Measurements from ENCODE around the gene LRTM2. TPM values are rescaled to one million over a fixed set of nuclear protein-coding genes. Genes with fewer than 3 reads are reported as not detected.

Gene LRTM2
- total and polyA plus RNA-seq, 2 of the 4 experiments (the other 2 are of a cell fraction) = not detected

DNA sequence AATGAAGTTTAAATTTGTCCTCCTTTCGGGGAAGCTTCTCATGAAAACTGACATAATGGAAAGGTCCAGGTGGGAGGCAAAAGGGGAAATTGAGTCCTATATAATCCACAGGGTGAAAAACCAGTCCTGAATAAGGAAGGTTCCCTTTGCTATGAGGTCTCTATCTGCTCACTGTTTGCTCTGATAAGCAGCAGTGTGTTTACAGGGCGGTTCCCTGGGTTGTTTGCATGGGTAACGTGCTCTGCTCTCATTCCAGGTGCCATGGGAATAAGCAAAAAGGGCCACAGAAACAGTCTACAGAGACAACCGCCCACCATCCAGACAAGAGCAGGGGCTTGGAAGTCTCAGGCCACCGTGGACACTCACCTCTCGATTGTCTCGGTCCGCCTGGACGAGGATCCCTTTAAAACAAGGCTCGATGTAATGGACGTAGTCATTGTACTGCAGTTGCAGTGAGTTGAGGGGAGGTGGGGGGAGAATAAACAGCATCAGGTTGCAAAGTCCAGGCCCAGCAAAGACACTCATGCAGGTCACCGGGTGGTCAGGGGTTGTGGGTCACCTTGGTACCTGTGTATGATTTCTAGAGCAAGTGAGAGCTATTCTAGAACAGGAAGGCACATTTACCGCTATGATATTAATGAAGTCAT, 65.4 kb downstream of the LRTM2 start:
- in situ Hi-C loops (cut with MboI; ENCODE audit: low sequenced_read_pairs) (no loop called here), intact Hi-C loops (cut with micrococcal nuclease) (no loop called here), dilution Hi-C loops (cut with HindIII; ENCODE audit: low sequenced_read_pairs, unreplicated experiment) (no loop called here)
- ChIA-PET CTCF (no interaction called here), POLR2A (ENCODE audit: unreplicated experiment) (no interaction called here)
- Histone ChIP-seq H2BK15ac (ENCODE audit: low read depth, low read length) (no peak overlapping the region), H3K4ac (ENCODE audit: low read depth, low read length) (no peak overlapping the region), H4K91ac (ENCODE audit: insufficient read depth, low read depth, low read length) (no peak overlapping the region), H3K4me3 (ENCODE audit: insufficient read depth, low read depth, low read length) (no peak overlapping the region), H3K4me2 (ENCODE audit: low read depth, low read length) (no peak overlapping the region), H3K27me3 (ENCODE audit: control insufficient read depth, insufficient read depth, low read length) (peaks cover 56% of the 10 kb centered on the region), H2BK5ac (ENCODE audit: low read depth, low read length, poor library complexity, severe bottlenecking) (no peak overlapping the region), H4K20me1 (ENCODE audit: insufficient read depth, low read length) (no peaks in the 10 kb centered on the region), H3K23ac (ENCODE audit: low read depth, low read length) (no peak overlapping the region), H4K5ac (ENCODE audit: low read depth, low read length) (no peak overlapping the region), H3K14ac (replicated peaks; ENCODE audit: low read depth, low read length) (no peak overlapping the region), H3K4me1 (ENCODE audit: control insufficient read depth, insufficient read depth, low read length) (no peaks in the 10 kb centered on the region), H3K18ac (ENCODE audit: low read depth, low read length) (no peak overlapping the region), H2AK9ac (replicated peaks; ENCODE audit: low read depth, low read length, poor library complexity) (no peak overlapping the region), H3K56ac (ENCODE audit: extremely low read depth, insufficient read depth, low read length) (no peak overlapping the region), H2AFZ (replicated peaks; ENCODE audit: low read length, poor library complexity) (no peak overlapping the region), H2BK20ac (ENCODE audit: low read depth, low read length) (no peak overlapping the region), H3K36me3 (ENCODE audit: control insufficient read depth, insufficient read depth, low read length) (no peaks in the 10 kb centered on the region), H2BK120ac (ENCODE audit: low read depth, low read length) (no peak overlapping the region), H2AK5ac (ENCODE audit: low read depth, low read length) (no peak overlapping the region), H3K9me1 (ENCODE audit: insufficient read depth, low read length) (0 out of 2 replicates have a peak, but pooled peaks cover 3% of the 10 kb centered on the region), H3K27ac (ENCODE audit: insufficient read depth, low read length) (no peak overlapping the region), H3K9me3 (ENCODE audit: control insufficient read depth, insufficient read depth, low read length) (no peaks in the 10 kb centered on the region), H3K9ac (ENCODE audit: low read depth, low read length) (no peak overlapping the region), H4K8ac (ENCODE audit: low read depth in 2 of 2, low read length in 2 of 2) (no peak overlapping the region), H3K79me1 (ENCODE audit: low read depth in 1 of 2, low read length in 2 of 2) (no peaks in the 10 kb centered on the region)
- ATAC-seq (ENCODE audit: low read depth) (no peak), DNase-seq (no peak)
- TF ChIP-seq RAD21 (IDR thresholded peaks at IDR 0.05; ENCODE audit: low read length) (no peak), BHLHE40 (IDR thresholded peaks at IDR 0.05; ENCODE audit: low read depth, low read length) (no peak), MAZ (IDR thresholded peaks at IDR 0.05; ENCODE audit: borderline replicate concordance, low read depth, low read length) (no peak), USF2 (IDR thresholded peaks at IDR 0.05; ENCODE audit: low read depth, low read length) (no peak), FOS (IDR thresholded peaks at IDR 0.05; ENCODE audit: low read depth, low read length) (no peak), MAFK (IDR thresholded peaks at IDR 0.05; ENCODE audit: low read depth, low read length) (no peak), ELK1 (IDR thresholded peaks at IDR 0.05; ENCODE audit: borderline replicate concordance, low read depth, low read length) (no peak), CEBPB (IDR thresholded peaks at IDR 0.05; ENCODE audit: low read depth, low read length) (no peak), SMC3 (IDR thresholded peaks at IDR 0.05; ENCODE audit: low read depth, low read length) (no peak), POLR2A (IDR thresholded peaks at IDR 0.05; ENCODE audit: low read depth, low read length) (no peak), NFE2L2 (IDR thresholded peaks at IDR 0.05; ENCODE audit: low read depth, low read length) (no peak), CHD1 (IDR thresholded peaks at IDR 0.05; ENCODE audit: low read depth, low read length) (no peak), RCOR1 (IDR thresholded peaks at IDR 0.05; ENCODE audit: insufficient replicate concordance, low read length) (no peak), RFX5 (IDR thresholded peaks at IDR 0.05; ENCODE audit: low read depth, low read length) (no peak), MXI1 (IDR thresholded peaks at IDR 0.05; ENCODE audit: borderline replicate concordance, low read depth, low read length) (no peak)
- TF ChIP-seq, protein P1, sequence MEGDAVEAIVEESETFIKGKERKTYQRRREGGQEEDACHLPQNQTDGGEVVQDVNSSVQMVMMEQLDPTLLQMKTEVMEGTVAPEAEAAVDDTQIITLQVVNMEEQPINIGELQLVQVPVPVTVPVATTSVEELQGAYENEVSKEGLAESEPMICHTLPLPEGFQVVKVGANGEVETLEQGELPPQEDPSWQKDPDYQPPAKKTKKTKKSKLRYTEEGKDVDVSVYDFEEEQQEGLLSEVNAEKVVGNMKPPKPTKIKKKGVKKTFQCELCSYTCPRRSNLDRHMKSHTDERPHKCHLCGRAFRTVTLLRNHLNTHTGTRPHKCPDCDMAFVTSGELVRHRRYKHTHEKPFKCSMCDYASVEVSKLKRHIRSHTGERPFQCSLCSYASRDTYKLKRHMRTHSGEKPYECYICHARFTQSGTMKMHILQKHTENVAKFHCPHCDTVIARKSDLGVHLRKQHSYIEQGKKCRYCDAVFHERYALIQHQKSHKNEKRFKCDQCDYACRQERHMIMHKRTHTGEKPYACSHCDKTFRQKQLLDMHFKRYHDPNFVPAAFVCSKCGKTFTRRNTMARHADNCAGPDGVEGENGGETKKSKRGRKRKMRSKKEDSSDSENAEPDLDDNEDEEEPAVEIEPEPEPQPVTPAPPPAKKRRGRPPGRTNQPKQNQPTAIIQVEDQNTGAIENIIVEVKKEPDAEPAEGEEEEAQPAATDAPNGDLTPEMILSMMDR (conservative IDR thresholded peaks at IDR 0.05; ENCODE audit: low read depth, low read length) = no peak
- no CpG with 5 or more reads among the region's 13 CpGs for WGBS, 2 experiments (ENCODE audit: extremely low coverage in 2 of 2, insufficient read length in 1 of 2)
- no TSS peak for BruUV-seq (replicated peaks)

All from IMR-90 (cell line).